ENCODE data around the gene SDF4.

DNA sequence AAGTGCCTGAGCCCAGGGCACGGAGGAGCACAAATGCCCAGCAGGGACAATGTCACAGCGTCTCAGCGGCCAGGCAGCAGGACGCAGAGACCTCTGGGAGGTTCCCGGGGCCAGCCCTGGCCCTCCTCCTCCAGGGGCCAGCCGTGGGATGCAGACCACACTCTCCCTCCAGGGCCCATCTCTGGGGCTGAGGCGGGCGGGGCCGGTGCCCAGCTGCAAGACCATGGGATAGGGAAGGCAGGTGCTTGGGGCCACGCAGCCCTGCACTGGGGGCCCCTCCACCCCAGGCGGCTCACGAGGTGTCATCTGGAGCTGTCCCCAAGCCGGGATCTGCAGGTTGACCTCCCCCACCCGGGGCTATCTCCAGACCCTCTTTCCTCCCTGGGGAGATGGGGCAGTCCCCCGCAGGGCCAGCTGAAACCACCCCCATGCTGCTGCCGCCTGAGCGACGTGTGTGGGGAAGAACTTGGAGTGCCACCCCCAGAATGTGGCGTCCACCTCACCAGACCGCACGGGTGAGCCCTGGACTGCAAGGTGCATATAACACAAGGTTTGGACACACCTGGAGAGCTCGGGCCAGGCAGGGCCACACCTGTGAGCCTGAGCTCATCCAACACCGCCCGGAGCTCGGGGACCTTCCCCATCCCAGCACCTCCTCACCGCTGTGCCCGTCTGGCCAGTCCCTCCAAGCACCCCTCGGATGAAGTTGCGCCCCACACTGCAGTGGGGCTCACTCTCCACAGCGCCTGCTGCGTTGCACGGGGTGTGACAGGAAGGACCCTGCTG lies 62.2 kb downstream of the SDF4 start:
- TF ChIP-seq JUND (IDR thresholded peaks at IDR 0.05; ENCODE audit: low read length) (no peak), GABPA (IDR thresholded peaks at IDR 0.05; ENCODE audit: borderline replicate concordance, insufficient read depth, low read length) (no peak), POLR2A (IDR thresholded peaks at IDR 0.05; ENCODE audit: control extremely low read depth in 1 of 2, low read depth in 2 of 2, low read length in 2 of 2) (no peak), RNF2 (IDR thresholded peaks at IDR 0.05; ENCODE audit: borderline replicate concordance, low read depth, low read length, missing control alignments, poor library complexity, severe bottlenecking) (no peak), TAF1 (IDR thresholded peaks at IDR 0.05; ENCODE audit: low read depth, low read length) (no peak), CHD1 (IDR thresholded peaks at IDR 0.05; ENCODE audit: low read depth, low read length) (no peak), SUZ12 (IDR thresholded peaks at IDR 0.05; ENCODE audit: low read length) (no peak), CTCF (IDR thresholded peaks at IDR 0.05; ENCODE audit: control extremely low read depth in 1 of 3, insufficient read depth in 1 of 3, low read depth in 1 of 3, low read length in 3 of 3) (no peak)
- TF ChIP-seq, protein P1, sequence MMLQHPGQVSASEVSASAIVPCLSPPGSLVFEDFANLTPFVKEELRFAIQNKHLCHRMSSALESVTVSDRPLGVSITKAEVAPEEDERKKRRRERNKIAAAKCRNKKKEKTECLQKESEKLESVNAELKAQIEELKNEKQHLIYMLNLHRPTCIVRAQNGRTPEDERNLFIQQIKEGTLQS (IDR thresholded peaks at IDR 0.05; ENCODE audit: insufficient read depth, low read depth, low read length), result no peak

Data from H1 (cell line).